ENCODE results near the gene PINLYP.

Gene PINLYP

GRCh38 chr19:43575156-43575950, at the start of gene PINLYP, which contains the start of gene XRCC1:
TSS of gene PINLYP (plus strand) at chr19:43575801. CDS start at chr19:43577192, 1,391 bp downstream.
TSS of gene XRCC1 (minus strand) at chr19:43575527. CDS start at chr19:43575458, 69 bp downstream.
- Histone ChIP-seq H3K9ac (ENCODE audit: low read depth in 1 of 2, low read length in 2 of 2) (peak within 1 kb of the TSS; percentile 89 to 98), H3K4me3 (ENCODE audit: low read length in 2 of 2) (peak within 1 kb of the TSS; percentile 77 to 98), H3K36me3 (ENCODE audit: control insufficient read depth in 2 of 2, insufficient read depth in 2 of 2, low read length in 2 of 2) (peaks cover 0 to 3% of the 10 kb centered on the region in 2 donors), H3K27ac (ENCODE audit: low read depth in 2 of 2, low read length in 2 of 2) (peak within 1 kb of the TSS; percentile 63 to 90), H3K4me1 (ENCODE audit: control insufficient read depth in 2 of 2, insufficient read depth in 2 of 2, low read length in 2 of 2) (peaks cover 11 to 14% of the 10 kb centered on the region in 2 donors), H3K9me3 (ENCODE audit: control insufficient read depth in 2 of 2, low read length in 2 of 2) (no peaks in the 10 kb centered on the region), H3K27me3 (ENCODE audit: control insufficient read depth in 2 of 2, insufficient read depth in 2 of 2, low read length in 2 of 2) (no peaks in the 10 kb centered on the region)

GRCh38 chr19:43525836-43526771, 49.5 kb upstream of the PINLYP start:
- Histone ChIP-seq H3K9me3 (ENCODE audit: control insufficient read depth in 2 of 2, low read length in 2 of 2) (no peaks in the 10 kb centered on the region), H3K9ac (ENCODE audit: low read depth in 1 of 2, low read length in 2 of 2) (peak overlapping the region; percentile 77 to 97), H3K27ac (ENCODE audit: low read depth in 2 of 2, low read length in 2 of 2) (peak overlapping the region; percentile 89 to 95), H3K4me1 (ENCODE audit: control insufficient read depth in 2 of 2, insufficient read depth in 2 of 2, low read length in 2 of 2) (peaks cover 32 to 37% of the 10 kb centered on the region in 2 donors), H3K4me3 (ENCODE audit: low read length in 2 of 2) (peak overlapping the region; percentile 92 to 99), H3K27me3 (ENCODE audit: control insufficient read depth in 2 of 2, insufficient read depth in 2 of 2, low read length in 2 of 2) (no peaks in the 10 kb centered on the region), H3K36me3 (ENCODE audit: control insufficient read depth in 2 of 2, insufficient read depth in 2 of 2, low read length in 2 of 2) (peaks cover 10 to 16% of the 10 kb centered on the region in 2 donors)

GRCh38 chr19:43526884-43527859, 48.4 kb upstream of the PINLYP start, which contains the start of gene ETHE1:
TSS of gene ETHE1 (minus strand) at chr19:43527201. CDS start at chr19:43527177, 24 bp downstream.
- peaks cover 7 to 8% of the 10 kb centered on the region in 2 donors for H3K36me3 ChIP-seq (ENCODE audit: control insufficient read depth in 2 of 2, insufficient read depth in 2 of 2, low read length in 2 of 2)
- peak within 1 kb of the TSS; percentile 92 to 99 for H3K4me3 ChIP-seq (ENCODE audit: low read length in 2 of 2)
- H3K4me1 ChIP-seq (ENCODE audit: control insufficient read depth in 2 of 2, insufficient read depth in 2 of 2, low read length in 2 of 2) = peaks cover 34 to 41% of the 10 kb centered on the region in 2 donors
- no peaks in the 10 kb centered on the region for H3K9me3 ChIP-seq (ENCODE audit: control insufficient read depth in 2 of 2, low read length in 2 of 2)
- no peaks in the 10 kb centered on the region for H3K27me3 ChIP-seq (ENCODE audit: control insufficient read depth in 2 of 2, insufficient read depth in 2 of 2, low read length in 2 of 2)
- peak within 1 kb of the TSS; percentile 89 to 95 for H3K27ac ChIP-seq (ENCODE audit: low read depth in 2 of 2, low read length in 2 of 2)
- H3K9ac ChIP-seq (ENCODE audit: low read depth in 1 of 2, low read length in 2 of 2) = peak within 1 kb of the TSS; percentile 77 to 97

- no peaks in the 10 kb centered on the region for H3K9me3 ChIP-seq (ENCODE audit: control insufficient read depth in 2 of 2, low read length in 2 of 2)
- H3K36me3 ChIP-seq (ENCODE audit: control insufficient read depth in 2 of 2, insufficient read depth in 2 of 2, low read length in 2 of 2) = peaks cover under 1 to 3% of the 10 kb centered on the region in 2 donors
- H3K4me3 ChIP-seq (ENCODE audit: low read length in 2 of 2) = peak overlapping the region; percentile 92 to 99
- peak overlapping the region; percentile 89 to 95 for H3K27ac ChIP-seq (ENCODE audit: low read depth in 2 of 2, low read length in 2 of 2)
- no peaks in the 10 kb centered on the region for H3K27me3 ChIP-seq (ENCODE audit: control insufficient read depth in 2 of 2, insufficient read depth in 2 of 2, low read length in 2 of 2)
- peaks cover 43% of the 10 kb centered on the region in 2 donors for H3K4me1 ChIP-seq (ENCODE audit: control insufficient read depth in 2 of 2, insufficient read depth in 2 of 2, low read length in 2 of 2)
- H3K9ac ChIP-seq (ENCODE audit: low read depth in 1 of 2, low read length in 2 of 2) = peak overlapping the region; percentile 24 to 48
Measured at GRCh38 chr19:43527860-43528622, 47.6 kb upstream of the PINLYP start.

GRCh38 chr19:43532571-43532961, 43.0 kb upstream of the PINLYP start:
- Histone ChIP-seq H3K9me3 (ENCODE audit: control insufficient read depth in 2 of 2, low read length in 2 of 2) (no peaks in the 10 kb centered on the region), H3K27me3 (ENCODE audit: control insufficient read depth in 2 of 2, insufficient read depth in 2 of 2, low read length in 2 of 2) (no peaks in the 10 kb centered on the region), H3K27ac (ENCODE audit: low read depth in 2 of 2, low read length in 2 of 2) (peak overlapping the region; percentile 93 to 94), H3K4me1 (ENCODE audit: control insufficient read depth in 2 of 2, insufficient read depth in 2 of 2, low read length in 2 of 2) (peaks cover 18 to 26% of the 10 kb centered on the region in 2 donors), H3K9ac (ENCODE audit: low read depth in 1 of 2, low read length in 2 of 2) (peak overlapping the region; percentile 48 to 83), H3K4me3 (ENCODE audit: low read length in 2 of 2) (peak overlapping the region; percentile 91 to 94), H3K36me3 (ENCODE audit: control insufficient read depth in 2 of 2, insufficient read depth in 2 of 2, low read length in 2 of 2) (peaks cover 0 to 4% of the 10 kb centered on the region in 2 donors)

GRCh38 chr19:43532962-43533545, 42.5 kb upstream of the PINLYP start, which contains the start of gene ZNF575:
TSS of gene ZNF575 (plus strand) at chr19:43533188. CDS start at chr19:43534423, 1,235 bp downstream.
- H3K4me1 ChIP-seq (ENCODE audit: control insufficient read depth in 2 of 2, insufficient read depth in 2 of 2, low read length in 2 of 2) = peaks cover 18 to 26% of the 10 kb centered on the region in 2 donors
- no peaks in the 10 kb centered on the region for H3K27me3 ChIP-seq (ENCODE audit: control insufficient read depth in 2 of 2, insufficient read depth in 2 of 2, low read length in 2 of 2)
- H3K9me3 ChIP-seq (ENCODE audit: control insufficient read depth in 2 of 2, low read length in 2 of 2) = no peaks in the 10 kb centered on the region
- H3K9ac ChIP-seq (ENCODE audit: low read depth in 1 of 2, low read length in 2 of 2) = peak within 1 kb of the TSS; percentile 77 to 83
- H3K36me3 ChIP-seq (ENCODE audit: control insufficient read depth in 2 of 2, insufficient read depth in 2 of 2, low read length in 2 of 2) = peaks cover 0 to 4% of the 10 kb centered on the region in 2 donors
- H3K4me3 ChIP-seq (ENCODE audit: low read length in 2 of 2) = peak within 1 kb of the TSS; percentile 91 to 94
- peak within 1 kb of the TSS; percentile 93 to 94 for H3K27ac ChIP-seq (ENCODE audit: low read depth in 2 of 2, low read length in 2 of 2)

- Histone ChIP-seq H3K4me1 (ENCODE audit: control insufficient read depth in 2 of 2, insufficient read depth in 2 of 2, low read length in 2 of 2) (peaks cover 18 to 26% of the 10 kb centered on the region in 2 donors), H3K27ac (ENCODE audit: low read depth in 2 of 2, low read length in 2 of 2) (peak overlapping the region; percentile 93 to 94)
Measured at GRCh38 chr19:43533546-43534304, 41.9 kb upstream of the PINLYP start.

GRCh38 chr19:43534305-43534815, 41.2 kb upstream of the PINLYP start:
- Histone ChIP-seq H3K27me3 (ENCODE audit: control insufficient read depth in 2 of 2, insufficient read depth in 2 of 2, low read length in 2 of 2) (no peaks in the 10 kb centered on the region), H3K36me3 (ENCODE audit: control insufficient read depth in 2 of 2, insufficient read depth in 2 of 2, low read length in 2 of 2) (peaks cover 0 to 12% of the 10 kb centered on the region in 2 donors), H3K27ac (ENCODE audit: low read depth in 2 of 2, low read length in 2 of 2) (peak overlapping the region; percentile 93 to 94), H3K4me1 (ENCODE audit: control insufficient read depth in 2 of 2, insufficient read depth in 2 of 2, low read length in 2 of 2) (peaks cover 18 to 24% of the 10 kb centered on the region in 2 donors), H3K4me3 (ENCODE audit: low read length in 2 of 2) (peak overlapping the region; percentile 91 to 94), H3K9ac (ENCODE audit: low read depth in 1 of 2, low read length in 2 of 2) (peak overlapping the region; percentile 14 to 83), H3K9me3 (ENCODE audit: control insufficient read depth in 2 of 2, low read length in 2 of 2) (no peaks in the 10 kb centered on the region)

More at GRCh38 chr19:43533546-43534304, 41.9 kb upstream of the PINLYP start:
- H3K9ac ChIP-seq (ENCODE audit: low read depth in 1 of 2, low read length in 2 of 2) = peak overlapping the region; percentile 77 to 83
- H3K4me3 ChIP-seq (ENCODE audit: low read length in 2 of 2) = peak overlapping the region; percentile 91 to 94
- H3K27me3 ChIP-seq (ENCODE audit: control insufficient read depth in 2 of 2, insufficient read depth in 2 of 2, low read length in 2 of 2) = no peaks in the 10 kb centered on the region
- H3K9me3 ChIP-seq (ENCODE audit: control insufficient read depth in 2 of 2, low read length in 2 of 2) = no peaks in the 10 kb centered on the region
- peaks cover 0 to 11% of the 10 kb centered on the region in 2 donors for H3K36me3 ChIP-seq (ENCODE audit: control insufficient read depth in 2 of 2, insufficient read depth in 2 of 2, low read length in 2 of 2)

Measured in mucosa of rectum (tissue), 2 donors.